Subcutaneous abdominal adipose tissue (tissue), 5 donors: ENCODE data around the gene C11orf86.
A peak's percentile ranks its signal among the peaks of the same experiment; 100 is the strongest.

Source experiments
- H3K27ac ChIP-seq: one replicate; pipeline ENCODE4 v1.7.0; 2013; ENCODE audit warnings: low read depth, mild to moderate bottlenecking, inconsistent platforms, low read length, moderate library complexity
- H3K27me3 ChIP-seq, 5 donors: one replicate each; pipeline ENCODE4 v1.7.0; 2013; ENCODE audit warnings: low read length in 5 of 5, inconsistent platforms in 1 of 5; ENCODE audit not compliant: control insufficient read depth in 5 of 5, insufficient read depth in 4 of 5
- H3K36me3 ChIP-seq, 5 donors: one replicate each; pipeline ENCODE4 v1.7.0; 2013; ENCODE audit warnings: low read length in 5 of 5; ENCODE audit not compliant: control insufficient read depth in 5 of 5, insufficient read depth in 5 of 5
- H3K4me1 ChIP-seq, 5 donors: one replicate each; pipeline ENCODE4 v1.7.0; 2013; ENCODE audit warnings: low read length in 5 of 5, mild to moderate bottlenecking in 3 of 5, moderate library complexity in 1 of 5; ENCODE audit not compliant: control insufficient read depth in 5 of 5, insufficient read depth in 5 of 5
- H3K4me3 ChIP-seq, 5 donors: one replicate each; pipeline ENCODE4 v1.7.0; 2013; ENCODE audit warnings: low read length in 5 of 5, low read depth in 1 of 5
- H3K9ac ChIP-seq, 5 donors: one replicate each; pipeline ENCODE4 v1.7.0; 2013; ENCODE audit warnings: low read length in 5 of 5, mild to moderate bottlenecking in 4 of 5, moderate library complexity in 3 of 5
- H3K9me3 ChIP-seq, 5 donors: one replicate each; pipeline ENCODE4 v1.7.0; 2013; ENCODE audit warnings: low read length in 5 of 5; ENCODE audit not compliant: control insufficient read depth in 5 of 5
- donor health status: healthy.
- donor health status: healthy.
- donor health status: healthy.
- donor health status: healthy.
- donor health status: healthy.

C11orf86 gene

GRCh38 chr11:66962801-66963200 lies 12.3 kb upstream of the C11orf86 start:
- H3K27ac ChIP-seq, result no peak overlapping the region
- peaks cover 3 to 28% (median 25%) of the 10 kb centered on the region in 5 donors for H3K4me1 ChIP-seq
- H3K27me3 ChIP-seq, result no peaks in the 10 kb centered on the region
- no peak overlapping the region for H3K4me3 ChIP-seq
- no peaks in the 10 kb centered on the region for H3K9me3 ChIP-seq
- H3K9ac ChIP-seq, result no peak overlapping the region
- H3K36me3 ChIP-seq, result no peaks in the 10 kb centered on the region

- H3K27ac ChIP-seq, result no peak overlapping the region
- no peak overlapping the region for H3K9ac ChIP-seq
- H3K9me3 ChIP-seq, result no peaks in the 10 kb centered on the region
- H3K36me3 ChIP-seq, result no peaks in the 10 kb centered on the region
- H3K4me3 ChIP-seq, result no peak overlapping the region
- no peaks in the 10 kb centered on the region for H3K27me3 ChIP-seq
- H3K4me1 ChIP-seq, result peaks cover 1 to 23% (median 18%) of the 10 kb centered on the region in 5 donors
Measured at GRCh38 chr11:66964495-66964894, 10.6 kb upstream of the C11orf86 start.

GRCh38 chr11:66966351-66966750 lies 8.8 kb upstream of the C11orf86 start:
- no peak overlapping the region for H3K4me3 ChIP-seq
- no peaks in the 10 kb centered on the region for H3K9me3 ChIP-seq
- no peak overlapping the region for H3K27ac ChIP-seq
- no peaks in the 10 kb centered on the region for H3K36me3 ChIP-seq
- H3K9ac ChIP-seq, result no peak overlapping the region
- H3K4me1 ChIP-seq, result peaks cover 1 to 37% (median 30%) of the 10 kb centered on the region in 5 donors
- H3K27me3 ChIP-seq, result no peaks in the 10 kb centered on the region

GRCh38 chr11:66967670-66968425 lies 7.3 kb upstream of the C11orf86 start:
- no peaks in the 10 kb centered on the region for H3K27me3 ChIP-seq
- H3K9me3 ChIP-seq, result no peaks in the 10 kb centered on the region
- H3K4me3 ChIP-seq, result no peak overlapping the region
- peaks cover 1 to 44% (median 37%) of the 10 kb centered on the region in 5 donors for H3K4me1 ChIP-seq
- peak overlapping the region; percentile 48 for H3K27ac ChIP-seq
- H3K36me3 ChIP-seq, result no peaks in the 10 kb centered on the region
- H3K9ac ChIP-seq, result no peak overlapping the region

- peak overlapping the region; percentile 95 for H3K27ac ChIP-seq
Measured at GRCh38 chr11:66969584-66970225, 5.4 kb upstream of the C11orf86 start.

GRCh38 chr11:66970371-66970806 lies 4.7 kb upstream of the C11orf86 start:
- Histone ChIP-seq H3K9ac (peak overlapping the region in 2 of 5 donors; percentile 4 to 34), H3K27me3 (no peaks in the 10 kb centered on the region), H3K27ac (peak overlapping the region; percentile 95), H3K4me1 (peaks cover 1 to 43% (median 36%) of the 10 kb centered on the region in 5 donors), H3K36me3 (no peaks in the 10 kb centered on the region), H3K4me3 (no peak overlapping the region), H3K9me3 (no peaks in the 10 kb centered on the region)

More at GRCh38 chr11:66969584-66970225, 5.4 kb upstream of the C11orf86 start:
- Histone ChIP-seq H3K36me3 (no peaks in the 10 kb centered on the region), H3K4me1 (peaks cover 1 to 48% (median 43%) of the 10 kb centered on the region in 5 donors), H3K9ac (peak overlapping the region in 1 of 5 donors; percentile 34), H3K27me3 (no peaks in the 10 kb centered on the region), H3K4me3 (no peak overlapping the region), H3K9me3 (no peaks in the 10 kb centered on the region)

GRCh38 chr11:66970807-66971442 lies 4.2 kb upstream of the C11orf86 start:
- no peaks in the 10 kb centered on the region for H3K36me3 ChIP-seq
- H3K27ac ChIP-seq, result peak overlapping the region; percentile 95
- no peak overlapping the region for H3K4me3 ChIP-seq
- H3K4me1 ChIP-seq, result peaks cover 1 to 40% (median 31%) of the 10 kb centered on the region in 5 donors
- peak overlapping the region in 2 of 5 donors; percentile 4 to 34 for H3K9ac ChIP-seq
- H3K9me3 ChIP-seq, result no peaks in the 10 kb centered on the region
- H3K27me3 ChIP-seq, result no peaks in the 10 kb centered on the region

GRCh38 chr11:66971488-66971887 lies 3.6 kb upstream of the C11orf86 start:
- Histone ChIP-seq H3K4me1 (peaks cover 1 to 39% (median 31%) of the 10 kb centered on the region in 5 donors), H3K4me3 (no peak overlapping the region), H3K9me3 (no peaks in the 10 kb centered on the region), H3K27ac (peak overlapping the region; percentile 95), H3K36me3 (no peaks in the 10 kb centered on the region), H3K9ac (peak overlapping the region in 2 of 5 donors; percentile 4 to 10), H3K27me3 (no peaks in the 10 kb centered on the region)

GRCh38 chr11:66973956-66974580 lies 1.0 kb upstream of the C11orf86 start:
- Histone ChIP-seq H3K9me3 (peaks cover 0 to 4% (median 0%) of the 10 kb centered on the region in 5 donors), H3K27ac (peak overlapping the region; percentile 62), H3K4me1 (peaks cover 0 to 32% (median 29%) of the 10 kb centered on the region in 5 donors), H3K9ac (no peak overlapping the region), H3K27me3 (no peaks in the 10 kb centered on the region), H3K36me3 (no peaks in the 10 kb centered on the region), H3K4me3 (no peak overlapping the region)
